Pancreas (tissue), 10 donors: ENCODE data around the gene ACOD1. TPM values are rescaled to one million over a fixed set of nuclear protein-coding genes. Genes with fewer than 3 reads are reported as not detected.

Experiments used
- ATAC-seq, 4 donors: fragments of 200-7000 bp; cut with Tn5 transposase; one replicate each; pipeline versions ENCODE4 v1.8.0 to v1.9.1; 2020; ENCODE audit warnings: mild to moderate bottlenecking in 4 of 4, moderate library complexity in 4 of 4
- DNase-seq, 6 donors: peaks; one replicate each; pipeline ENCODE4 v3.0.0-alpha.2; 2020
- FAIRE-seq: peaks from 2 replicates; lab custom pipeline; 2012; peaks lifted over from hg19 to GRCh38; lab: Jason Lieb, UNC
- H3K27ac ChIP-seq, 4 donors: fragments of 200-600 bp; sonication (generic); 1 replicate in 3 of 4; 2 replicates in 1 of 4; pipeline versions ENCODE4 v1.5.0 to v1.8.0; 2020
- H3K27me3 ChIP-seq, 4 donors: fragments of 200-600 bp; one replicate each; pipeline ENCODE4 v1.8.0; 2021
- H3K36me3 ChIP-seq, 3 donors: fragments of 200-600 bp; sonication (generic) in 1 of 3; one replicate each; pipeline versions ENCODE4 v1.5.0 to v1.8.0; 2020 to 2021
- H3K4me1 ChIP-seq, 3 donors: fragments of 200-600 bp; one replicate each; pipeline ENCODE4 v1.8.0; 2021
- H3K4me3 ChIP-seq, 4 donors: fragments of 200-600 bp; sonication (generic) in 2 of 4; one replicate each; pipeline versions ENCODE4 v1.5.0 to v1.8.0; 2020 to 2021
- H3K9me3 ChIP-seq, 4 donors: fragments of 200-600 bp; one replicate each; pipeline ENCODE4 v1.8.0; 2021
- WGBS, 2 donors: extraction: QIAGEN DNeasy Blood & Tissue Kit; methylation state at CpG; one replicate each; pipeline ENCODE4 v1.1.7; 2013; 5-methylcytosine and 5-hydroxymethylcytosine counted together
- intact Hi-C, 3 donors: fragments of 100-400 bp; cut with DNase I; formaldehyde crosslinking; loops; one replicate each; pipeline versions ENCODE4 v1.11.1 to v1.14.2; 2022
- polyA plus RNA-seq, 2 donors: library from polyadenylated mRNA; stranded (reverse); fragments of 200-250 nt; gene quantifications; one replicate each; pipeline ENCODE4 v1.2.3, GENCODE V29; 2013
- total RNA-seq, 6 donors: library from RNA; stranded (reverse); fragmentation: NEBNext Ultra II Directional in 4 of 6; extraction: Animal tissue kit (Norgen Biotek cat#: 25700) in 4 of 6; gene quantifications; one replicate each; pipeline versions ENCODE4 v1.2.1 to v1.2.4, GENCODE V29; 2021 to 2023
- TF ChIP-seq, protein P1 (sequence below), 4 donors: fragments of 200-600 bp; sonication (generic) in 3 of 4; IDR thresholded peaks; one replicate each; pipeline versions ENCODE4 v1.5.0 to v1.8.0; 2021; ENCODE audit warnings: antibody characterized with exemption in 4 of 4
- donor health status: healthy with polysubstance abuse.
- donor health status: DM: no; HTN: no; CAD: no; lungs with moderate emphysema.
- donor health status: DM: no; HTN: no; CAD: no.
- donor health status: control.
- donor health status: control.
- donor health status: Bipolar disorder and iron deficiency.
- donor health status: DM: yes; HTN: yes; CAD: no.
- donor health status: DM: no; HTN: no; CAD: no.
- donor health status: DM: no; HTN: no; CAD: no.
- donor health status: DM: yes; HTN: yes; CAD: no.

Gene ACOD1
- total and polyA plus RNA-seq, 8 donors, result not detected

DNA sequence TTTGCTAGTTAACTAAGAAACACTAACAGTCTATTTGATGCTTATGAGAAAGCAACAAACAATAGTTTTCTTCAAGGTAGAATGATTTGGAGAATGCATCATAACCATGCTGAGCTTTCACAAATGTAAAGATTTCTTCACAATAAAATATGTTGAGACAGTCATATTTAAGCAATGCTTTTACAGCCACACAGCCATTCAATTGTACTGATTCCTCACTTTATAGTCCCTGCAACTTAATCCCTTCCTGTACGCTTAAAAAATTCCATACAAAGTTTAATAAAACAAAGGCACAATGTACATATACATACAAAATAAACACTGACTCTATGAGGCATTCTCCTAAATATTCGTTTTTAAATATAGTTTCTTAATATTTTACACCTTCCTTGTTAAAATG, 4.7 kb upstream of the ACOD1 start:
- Histone ChIP-seq H3K36me3 (no peaks in the 10 kb centered on the region), H3K27me3 (no peaks in the 10 kb centered on the region), H3K9me3 (no peaks in the 10 kb centered on the region), H3K27ac (no peak overlapping the region), H3K4me1 (no peaks in the 10 kb centered on the region), H3K4me3 (no peak overlapping the region)
- DNase-seq, result no peak
- TF ChIP-seq, protein P1, sequence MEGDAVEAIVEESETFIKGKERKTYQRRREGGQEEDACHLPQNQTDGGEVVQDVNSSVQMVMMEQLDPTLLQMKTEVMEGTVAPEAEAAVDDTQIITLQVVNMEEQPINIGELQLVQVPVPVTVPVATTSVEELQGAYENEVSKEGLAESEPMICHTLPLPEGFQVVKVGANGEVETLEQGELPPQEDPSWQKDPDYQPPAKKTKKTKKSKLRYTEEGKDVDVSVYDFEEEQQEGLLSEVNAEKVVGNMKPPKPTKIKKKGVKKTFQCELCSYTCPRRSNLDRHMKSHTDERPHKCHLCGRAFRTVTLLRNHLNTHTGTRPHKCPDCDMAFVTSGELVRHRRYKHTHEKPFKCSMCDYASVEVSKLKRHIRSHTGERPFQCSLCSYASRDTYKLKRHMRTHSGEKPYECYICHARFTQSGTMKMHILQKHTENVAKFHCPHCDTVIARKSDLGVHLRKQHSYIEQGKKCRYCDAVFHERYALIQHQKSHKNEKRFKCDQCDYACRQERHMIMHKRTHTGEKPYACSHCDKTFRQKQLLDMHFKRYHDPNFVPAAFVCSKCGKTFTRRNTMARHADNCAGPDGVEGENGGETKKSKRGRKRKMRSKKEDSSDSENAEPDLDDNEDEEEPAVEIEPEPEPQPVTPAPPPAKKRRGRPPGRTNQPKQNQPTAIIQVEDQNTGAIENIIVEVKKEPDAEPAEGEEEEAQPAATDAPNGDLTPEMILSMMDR (IDR thresholded peaks at IDR 0.05), result no peak
- no peak for ATAC-seq
- no peak for FAIRE-seq
- intact Hi-C loops, result no loop called here
- WGBS, 2 donors, result 61 to 69% methylated on average over 2 of the region's 2 CpGs

DNA sequence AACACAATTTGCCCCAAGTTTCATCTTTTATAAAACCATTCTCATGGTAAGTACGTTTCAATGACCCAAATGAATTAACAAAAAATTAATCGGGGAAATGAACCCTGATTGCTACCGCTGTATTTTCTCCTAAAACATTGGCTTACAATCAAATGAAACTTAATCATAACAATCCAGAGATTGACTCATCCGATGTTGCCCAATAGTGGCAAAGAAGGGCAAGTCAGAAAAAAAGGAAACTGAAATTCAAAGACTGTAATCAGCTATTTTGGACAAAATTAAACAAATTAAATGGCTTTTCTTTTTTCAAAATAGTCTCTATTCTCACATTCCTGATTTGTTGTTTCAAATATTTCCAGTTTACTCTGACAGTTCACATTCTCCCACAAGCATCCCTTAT, 3.9 kb upstream of the ACOD1 start:
- Histone ChIP-seq H3K9me3 (no peaks in the 10 kb centered on the region), H3K4me1 (no peaks in the 10 kb centered on the region), H3K27me3 (no peaks in the 10 kb centered on the region), H3K4me3 (no peak overlapping the region), H3K36me3 (no peaks in the 10 kb centered on the region), H3K27ac (no peak overlapping the region)
- 77 to 91% methylated on average over 4 of the region's 4 CpGs for WGBS, 2 donors
- intact Hi-C loops, result no loop called here
- ATAC-seq (no peak), DNase-seq (no peak), FAIRE-seq (no peak)
- TF ChIP-seq, protein P1 (IDR thresholded peaks at IDR 0.05), result no peak

DNA sequence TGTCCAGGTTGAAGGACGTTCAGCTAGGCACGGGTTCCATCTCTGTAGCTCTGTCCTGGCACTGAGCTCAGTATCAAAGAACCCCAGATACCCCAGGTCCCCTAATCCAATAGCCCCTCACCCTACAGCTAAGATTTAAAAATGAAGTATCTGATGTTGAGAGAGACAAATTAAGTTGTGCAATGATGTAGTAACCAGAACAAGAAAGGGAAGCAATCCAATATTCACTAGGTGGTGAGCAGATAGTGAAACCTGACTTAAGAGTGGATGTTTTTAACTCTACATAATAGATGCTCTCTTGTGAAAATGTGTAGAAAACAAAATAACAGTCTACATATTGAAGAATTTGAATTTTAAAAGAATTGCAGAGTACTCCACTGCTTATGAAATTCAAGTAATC, 1.8 kb downstream of the ACOD1 start:
- intact Hi-C loops, result no loop called here
- ATAC-seq (no peak), DNase-seq (no peak), FAIRE-seq (no peak)
- TF ChIP-seq, protein P1 (IDR thresholded peaks at IDR 0.05), result no peak
- Histone ChIP-seq H3K36me3 (no peaks in the 10 kb centered on the region), H3K27me3 (no peaks in the 10 kb centered on the region), H3K27ac (no peak overlapping the region), H3K4me1 (no peaks in the 10 kb centered on the region), H3K4me3 (no peak overlapping the region), H3K9me3 (no peaks in the 10 kb centered on the region)
- WGBS, 2 donors, result 66 to 84% methylated on average over 2 of the region's 2 CpGs

DNA sequence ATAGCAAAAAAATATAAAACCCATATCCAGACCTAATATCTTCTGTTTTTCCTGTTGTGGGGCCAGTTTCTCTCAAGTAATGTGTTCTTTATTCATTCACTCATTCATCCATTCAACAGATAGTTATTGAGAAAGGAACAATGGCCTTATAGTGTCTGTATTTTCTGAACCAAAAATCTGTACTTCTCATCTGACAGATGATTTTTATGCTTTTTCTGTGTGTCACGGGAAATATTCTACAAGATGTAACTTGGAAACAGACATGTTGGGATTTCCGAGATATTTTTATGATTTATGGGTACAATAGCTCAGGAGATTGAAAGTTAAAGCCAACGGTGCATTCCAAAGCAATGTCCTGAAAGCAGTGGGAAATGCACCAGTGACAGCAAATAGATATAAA, 5.7 kb downstream of the ACOD1 start:
- Histone ChIP-seq H3K27me3 (no peaks in the 10 kb centered on the region), H3K36me3 (no peaks in the 10 kb centered on the region), H3K4me3 (no peak overlapping the region), H3K4me1 (no peaks in the 10 kb centered on the region), H3K9me3 (no peaks in the 10 kb centered on the region), H3K27ac (no peak overlapping the region)
- FAIRE-seq, result no peak
- DNase-seq, result no peak
- TF ChIP-seq, protein P1 (IDR thresholded peaks at IDR 0.05), result no peak
- 34 to 35% methylated on average over 3 of the region's 3 CpGs for WGBS, 2 donors
- intact Hi-C loops, result no loop called here
- no peak for ATAC-seq

DNA sequence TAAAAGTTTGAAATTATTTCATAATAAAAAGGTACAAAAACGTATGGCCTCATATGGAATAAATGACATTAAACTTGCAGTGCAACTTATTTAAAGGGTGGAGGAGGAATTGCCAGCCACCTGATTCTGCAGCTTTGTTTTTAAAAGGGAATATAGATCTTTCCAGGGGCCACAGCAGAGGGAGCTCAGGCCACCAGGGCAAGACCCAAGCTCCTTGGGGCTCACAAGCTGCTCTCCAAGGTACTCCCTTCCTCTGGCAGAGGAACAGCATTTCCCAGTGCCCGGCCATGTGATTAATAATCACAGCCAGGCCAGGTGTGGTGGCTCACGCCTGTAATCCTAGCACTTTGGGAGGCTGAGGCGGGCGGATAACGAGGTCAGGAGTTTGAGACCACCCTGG, 6.2 kb downstream of the ACOD1 start:
- TF ChIP-seq, protein P1 (IDR thresholded peaks at IDR 0.05), result no peak
- H3K27ac ChIP-seq, result no peak overlapping the region
- no peak for DNase-seq
- 65 to 74% methylated on average over 6 of the region's 6 CpGs for WGBS, 2 donors
- H3K4me3 ChIP-seq, result no peak overlapping the region
- no peaks in the 10 kb centered on the region for H3K4me1 ChIP-seq
- intact Hi-C loops, result no loop called here
- no peak for FAIRE-seq
- H3K27me3 ChIP-seq, result no peaks in the 10 kb centered on the region
- no peaks in the 10 kb centered on the region for H3K36me3 ChIP-seq
- ATAC-seq, result no peak
- H3K9me3 ChIP-seq, result no peaks in the 10 kb centered on the region
